PC-3 (cell line): ENCODE data around the gene DEFB114. TPM values are rescaled to one million over a fixed set of nuclear protein-coding genes. Genes with fewer than 3 reads are reported as not detected.

Experiments
- ATAC-seq: fragments of 200-7000 bp; cut with Tn5 transposase; 2 replicates; pipeline ENCODE4 v1.9.1; 2020; ENCODE audit warnings: mild to moderate bottlenecking, moderate library complexity
- BruUV-seq: library from RNA; stranded (reverse); fragments of 400-500 nt; replicated peaks from 2 replicates; lab custom pipeline; 2021; lab: Mats Ljungman, UMichigan
- CTCF ChIA-PET: fragments of 300-600 bp; sonication (Branson Sonifier 250); formaldehyde crosslinking; loops from one replicate; lab custom pipeline; 2022; ENCODE audit warnings: antibody characterized with exemption; lab: Charles Lee
- POLR2A ChIA-PET: fragments of 300-600 bp; sonication (Branson Sonifier 250); formaldehyde crosslinking; loops from one replicate; lab custom pipeline; 2022; ENCODE audit warnings: antibody characterized with exemption; ENCODE audit not compliant: unreplicated experiment; lab: Charles Lee
- DNase-seq: peaks from one replicate; pipeline ENCODE4 v3.0.0-alpha.2; 2015
- H2AFZ ChIP-seq: fragments of 300-600 bp; sonication (generic); 2 replicates; pipeline ENCODE4 v1.6.0; 2016; ENCODE audit warnings: antibody characterized with exemption, low read length
- H3F3A ChIP-seq: fragments of 300-600 bp; sonication (generic); one replicate; pipeline ENCODE4 v1.6.0; 2017; ENCODE audit warnings: antibody characterized with exemption, low read length, control low read depth, mild to moderate bottlenecking; ENCODE audit not compliant: unreplicated experiment
- H3K27ac ChIP-seq: fragments of 300-600 bp; sonication (generic); 2 replicates; pipeline ENCODE4 v1.5.1; 2016; ENCODE audit warnings: mild to moderate bottlenecking, low read length
- H3K27me3 ChIP-seq: fragments of 300-600 bp; sonication (generic); 2 replicates; pipeline ENCODE4 v1.6.1; 2016; ENCODE audit warnings: low read length, mixed read lengths
- H3K36me3 ChIP-seq: fragments of 300-600 bp; sonication (generic); 2 replicates; pipeline ENCODE4 v1.6.1; 2016; ENCODE audit warnings: low read depth, mixed run types, low read length, mixed read lengths
- H3K4me1 ChIP-seq: fragments of 300-600 bp; sonication (generic); 2 replicates; pipeline ENCODE4 v1.5.1; 2016; ENCODE audit warnings: low read length; ENCODE audit not compliant: insufficient read depth
- H3K4me2 ChIP-seq: fragments of 300-600 bp; sonication (generic); 2 replicates; pipeline ENCODE4 v1.6.0; 2016; ENCODE audit warnings: low read length
- H3K4me3 ChIP-seq: fragments of 300-600 bp; sonication (generic); 2 replicates; pipeline ENCODE4 v1.5.1; 2016; ENCODE audit warnings: mild to moderate bottlenecking, low read length, mixed read lengths
- H3K79me2 ChIP-seq: fragments of 300-600 bp; sonication (generic); 2 replicates; pipeline ENCODE4 v1.6.1; 2017; ENCODE audit warnings: low read length, mixed read lengths
- H3K9ac ChIP-seq: fragments of 300-600 bp; sonication (generic); 2 replicates; pipeline ENCODE4 v1.6.0; 2016; ENCODE audit warnings: mild to moderate bottlenecking, low read length
- H3K9me2 ChIP-seq: fragments of 300-600 bp; sonication (generic); replicated peaks from 2 replicates; pipeline ENCODE4 v1.6.1; 2016; ENCODE audit warnings: mixed run types, low read length, mixed read lengths
- H3K9me3 ChIP-seq: fragments of 300-600 bp; sonication (generic); 2 replicates; pipeline ENCODE4 v1.6.1; 2016; ENCODE audit warnings: low read length, mixed read lengths
- H4K20me1 ChIP-seq: fragments of 300-600 bp; sonication (generic); 2 replicates; pipeline ENCODE4 v1.6.1; 2016; ENCODE audit warnings: low read length, mixed read lengths
- CTCF ChIP-seq: fragments of 300-600 bp; sonication (generic); conservative IDR thresholded peaks from 2 replicates; pipeline ENCODE4 v1.5.1; 2017; ENCODE audit warnings: antibody characterized with exemption, low read depth, mild to moderate bottlenecking, low read length
- EZH2 ChIP-seq: fragments of 300-600 bp; sonication (generic); IDR thresholded peaks from one replicate; pipeline ENCODE4 v1.6.1; 2017; ENCODE audit warnings: antibody characterized with exemption, mild to moderate bottlenecking, low read length; ENCODE audit not compliant: unreplicated experiment
- EZH2phosphoT487 ChIP-seq: fragments of 300-600 bp; sonication (generic); IDR thresholded peaks from 2 replicates; pipeline ENCODE4 v1.6.1; 2018; ENCODE audit warnings: mild to moderate bottlenecking, antibody characterized with exemption, low read length, borderline replicate concordance
- intact Hi-C: fragments of 100-400 bp; cut with micrococcal nuclease; formaldehyde crosslinking; loops from 2 replicates; pipeline ENCODE4 v1.9.0; 2023
- total RNA-seq: library from RNA; depleted of rRNA; stranded (reverse); fragments of >200 nt; gene quantifications from 2 replicates; pipeline ENCODE4 v1.2.3, GENCODE V29; 2014

The DEFB114 gene
- total RNA-seq, 1 experiment from 2014 or later: not detected

DNA sequence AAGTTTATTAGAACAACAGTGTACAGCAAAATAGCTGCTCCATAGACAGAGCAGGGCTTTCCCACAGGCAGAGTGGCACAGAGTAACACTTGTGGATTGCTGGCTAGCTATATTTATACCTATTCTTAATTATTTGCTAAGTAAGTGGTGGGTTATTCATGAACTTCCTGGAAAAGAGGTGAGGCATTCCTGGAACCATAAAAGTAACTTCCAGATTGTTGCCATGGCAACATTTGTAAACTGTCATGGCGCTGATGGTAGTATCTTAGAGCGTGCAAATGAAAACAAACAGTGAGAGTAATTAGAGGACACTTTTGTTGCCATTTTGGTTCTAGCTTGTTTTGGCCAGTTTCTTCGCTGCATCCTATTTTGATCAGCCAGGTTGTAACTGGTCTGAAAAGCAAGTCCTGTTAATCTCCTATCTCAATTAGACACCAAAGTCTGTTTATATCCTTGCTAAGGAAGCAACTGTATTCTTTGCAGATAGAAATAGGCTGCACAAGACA lies 23.9 kb downstream of the DEFB114 start:
- Histone ChIP-seq H3K9ac (no peak overlapping the region), H3K36me3 (no peaks in the 10 kb centered on the region), H3K4me2 (no peak overlapping the region), H3F3A (no peaks in the 10 kb centered on the region), H3K79me2 (no peaks in the 10 kb centered on the region), H3K4me1 (no peaks in the 10 kb centered on the region), H3K4me3 (no peak overlapping the region), H3K9me3 (no peaks in the 10 kb centered on the region), H3K27me3 (peaks cover 18% of the 10 kb centered on the region; the same call in 1 of the 2 replicates), H3K27ac (no peak overlapping the region), H2AFZ (no peak overlapping the region), H4K20me1 (no peaks in the 10 kb centered on the region), H3K9me2 (no peaks in the 10 kb centered on the region)
- CTCF ChIA-PET: no interaction called here
- POLR2A ChIA-PET: no interaction called here
- DNase-seq (no peak), ATAC-seq (no peak)
- intact Hi-C loops: no loop called here
- no TSS peak for BruUV-seq
- no peak for TF ChIP-seq CTCF
- TF ChIP-seq EZH2phosphoT487: no peak
- no peak for TF ChIP-seq EZH2

- H2AFZ ChIP-seq: no peak overlapping the region
- no peaks in the 10 kb centered on the region for H3F3A ChIP-seq
- intact Hi-C loops: no loop called here
- ChIA-PET POLR2A (no interaction called here), CTCF (no interaction called here)
- DNase-seq (no peak), ATAC-seq (no peak)
- no peaks in the 10 kb centered on the region for H3K36me3 ChIP-seq
- H3K79me2 ChIP-seq: no peaks in the 10 kb centered on the region
- peaks cover 30% of the 10 kb centered on the region; the same call in 1 of the 2 replicates for H3K27me3 ChIP-seq
- no peaks in the 10 kb centered on the region for H3K9me3 ChIP-seq
- H3K9me2 ChIP-seq: no peaks in the 10 kb centered on the region
- no peak overlapping the region for H3K9ac ChIP-seq
- TF ChIP-seq EZH2phosphoT487 (no peak), EZH2 (no peak), CTCF (no peak)
- no peak overlapping the region for H3K4me3 ChIP-seq
- H3K27ac ChIP-seq: no peak overlapping the region
- no peaks in the 10 kb centered on the region for H4K20me1 ChIP-seq
- no TSS peak for BruUV-seq
- H3K4me2 ChIP-seq: no peak overlapping the region
- H3K4me1 ChIP-seq: no peaks in the 10 kb centered on the region
Observed at GRCh38 chr6:49937811-49938210, 26.2 kb downstream of the DEFB114 start.

DNA sequence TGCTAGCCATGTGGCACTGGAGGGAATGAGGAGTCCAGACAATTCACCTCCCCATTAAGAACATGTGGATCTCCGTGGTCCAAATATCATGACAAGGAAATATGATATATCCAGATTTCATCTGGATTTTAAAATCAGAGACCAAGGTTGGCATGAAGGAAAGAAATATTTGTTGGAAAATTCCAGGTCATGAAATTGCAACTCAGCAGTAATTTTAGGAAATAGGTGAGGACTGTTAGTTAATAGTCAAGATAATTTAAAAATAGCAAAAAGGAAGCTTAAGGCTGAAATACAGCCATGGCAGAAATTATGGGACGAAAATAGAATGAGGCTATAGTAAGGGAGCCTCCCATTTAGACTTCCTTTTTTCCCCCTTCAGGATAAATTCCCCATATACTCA lies 26.9 kb downstream of the DEFB114 start:
- ChIA-PET POLR2A (no interaction called here), CTCF (no interaction called here)
- intact Hi-C loops: no loop called here
- Histone ChIP-seq H3K27ac (no peak overlapping the region), H3K79me2 (no peaks in the 10 kb centered on the region), H4K20me1 (no peaks in the 10 kb centered on the region), H3K4me2 (no peak overlapping the region), H2AFZ (no peak overlapping the region), H3K4me3 (no peak overlapping the region), H3K36me3 (no peaks in the 10 kb centered on the region), H3K27me3 (peaks cover 32% of the 10 kb centered on the region), H3F3A (no peaks in the 10 kb centered on the region), H3K9ac (no peak overlapping the region), H3K9me2 (no peaks in the 10 kb centered on the region), H3K9me3 (no peaks in the 10 kb centered on the region), H3K4me1 (no peaks in the 10 kb centered on the region)
- BruUV-seq: no TSS peak
- ATAC-seq (no peak), DNase-seq (no peak)
- TF ChIP-seq EZH2phosphoT487: no peak
- TF ChIP-seq EZH2: no peak
- no peak for TF ChIP-seq CTCF
